Uterus (tissue), 2 donors: ENCODE results near the gene SORT1.

Source experiments
- CTCF ChIP-seq, 4 experiments: fragments of 200-600 bp in 2 of 4; fragments of 450-650 bp in 2 of 4; sonication (generic) in 2 of 4; IDR thresholded peaks; one replicate each; pipeline ENCODE4 v1.5.1; 2016 to 2019; ENCODE audit warnings: antibody characterized with exemption in 4 of 4, mild to moderate bottlenecking in 2 of 4, moderate library complexity in 1 of 4
- POLR2A ChIP-seq, 2 donors: fragments of 450-650 bp; IDR thresholded peaks; one replicate each; pipeline ENCODE4 v1.6.1; 2016; ENCODE audit warnings: antibody characterized with exemption in 2 of 2, mild to moderate bottlenecking in 1 of 2, moderate library complexity in 1 of 2

- TF ChIP-seq CTCF (IDR thresholded peaks at IDR 0.05), result no peak
- TF ChIP-seq POLR2A (IDR thresholded peaks at IDR 0.05), result no peak
Observed at GRCh38 chr1:109367626-109368025, 30.1 kb downstream of the SORT1 start.
